OCI-LY1 (cell line): ENCODE results near the gene ARHGEF18.

Source experiments
- H2AFZ ChIP-seq: fragments of 200-600 bp; sonication (generic), shearing (Covaris generic); 2 replicates; pipeline ENCODE4 v1.6.0; 2014; ENCODE audit warnings: antibody characterized with exemption, mild to moderate bottlenecking, low read length
- H3F3A ChIP-seq: fragments of 200-600 bp; sonication (generic), shearing (Covaris generic); 2 replicates; pipeline ENCODE4 v1.6.0; 2014; ENCODE audit warnings: mild to moderate bottlenecking, antibody characterized with exemption, low read length, moderate library complexity; ENCODE audit not compliant: insufficient read depth
- H3K27ac ChIP-seq: fragments of 200-600 bp; sonication (generic); 2 replicates; pipeline ENCODE4 v1.5.1; 2014; ENCODE audit warnings: low read length, mixed run types, mild to moderate bottlenecking, low read depth; ENCODE audit not compliant: poor library complexity, severe bottlenecking
- H3K27me3 ChIP-seq: fragments of 200-600 bp; sonication (generic); 2 replicates; pipeline ENCODE4 v1.6.0; 2014; ENCODE audit warnings: antibody characterized with exemption, mild to moderate bottlenecking, low read length, moderate library complexity; ENCODE audit not compliant: insufficient read depth
- H3K36me3 ChIP-seq: fragments of 200-600 bp; sonication (generic); 2 replicates; pipeline ENCODE4 v1.6.1; 2014; ENCODE audit warnings: mild to moderate bottlenecking, antibody characterized with exemption, low read length, moderate library complexity, mixed read lengths; ENCODE audit not compliant: insufficient read depth
- H3K4me1 ChIP-seq: fragments of 200-600 bp; sonication (generic); 2 replicates; pipeline ENCODE4 v1.5.1; 2014; ENCODE audit warnings: mild to moderate bottlenecking, low read length, moderate library complexity; ENCODE audit not compliant: insufficient read depth, severe bottlenecking
- H3K4me2 ChIP-seq: fragments of 200-600 bp; sonication (generic), shearing (Covaris generic); 2 replicates; pipeline ENCODE4 v1.6.1; 2014; ENCODE audit warnings: low read length
- H3K4me3 ChIP-seq: fragments of 200-600 bp; sonication (generic); 2 replicates; pipeline ENCODE4 v1.5.1; 2014; ENCODE audit warnings: low read length, low read depth, mild to moderate bottlenecking, mixed read lengths; ENCODE audit not compliant: poor library complexity, severe bottlenecking
- H3K79me2 ChIP-seq: fragments of 200-600 bp; shearing (Covaris generic); 2 replicates; pipeline ENCODE4 v1.6.1; 2016; ENCODE audit warnings: mixed run types, low read length, mixed read lengths; ENCODE audit not compliant: insufficient read depth
- H3K9ac ChIP-seq: fragments of 200-600 bp; sonication (generic), shearing (Covaris generic); 2 replicates; pipeline ENCODE4 v1.6.1; 2014; ENCODE audit warnings: mild to moderate bottlenecking, low read length, mixed read lengths
- H3K9me2 ChIP-seq: fragments of 200-600 bp; sonication (generic), shearing (Covaris generic); 2 replicates; pipeline ENCODE4 v1.6.1; 2014; ENCODE audit warnings: low read depth, mild to moderate bottlenecking, low read length, mixed read lengths
- H3K9me3 ChIP-seq: fragments of 200-600 bp; shearing (Covaris generic); 2 replicates; pipeline ENCODE4 v1.6.1; 2014; ENCODE audit warnings: low read length, mixed read lengths
- H4K20me1 ChIP-seq: fragments of 200-600 bp; sonication (generic), shearing (Covaris generic); 2 replicates; pipeline ENCODE4 v1.6.0; 2016; ENCODE audit warnings: mild to moderate bottlenecking, low read length; ENCODE audit not compliant: insufficient read depth
- CTCF ChIP-seq: fragments of 200-600 bp; sonication (generic), shearing (Covaris generic); IDR thresholded peaks from 2 replicates; pipeline ENCODE4 v1.5.1; 2017; ENCODE audit warnings: mild to moderate bottlenecking, antibody characterized with exemption, low read length, moderate library complexity, mixed read lengths
- EZH2 ChIP-seq: fragments of 200-600 bp; sonication (generic), shearing (Covaris generic); IDR thresholded peaks from 2 replicates; pipeline ENCODE4 v1.8.0; 2017; ENCODE audit warnings: borderline replicate concordance, mixed run types, mild to moderate bottlenecking, antibody characterized with exemption, low read length, moderate library complexity, mixed read lengths

Gene ARHGEF18

GRCh38 chr19:7355151-7355820, 6.5 kb downstream of the ARHGEF18 start:
- Histone ChIP-seq H4K20me1 (no peaks in the 10 kb centered on the region), H3K79me2 (peaks cover 38% of the 10 kb centered on the region), H3K4me1 (peaks cover 12% of the 10 kb centered on the region), H3K4me2 (no peak overlapping the region), H3K9me3 (no peaks in the 10 kb centered on the region), H3K9ac (no peak overlapping the region), H3K27ac (no peak overlapping the region), H2AFZ (no peak overlapping the region), H3K27me3 (no peaks in the 10 kb centered on the region), H3K9me2 (no peaks in the 10 kb centered on the region), H3K4me3 (no peak overlapping the region), H3K36me3 (peaks cover 83% of the 10 kb centered on the region), H3F3A (no peaks in the 10 kb centered on the region)
- TF ChIP-seq CTCF (no peak), EZH2 (no peak)

GRCh38 chr19:7355871-7356270, 7.1 kb downstream of the ARHGEF18 start:
- Histone ChIP-seq H3K27me3 (no peaks in the 10 kb centered on the region), H3K4me3 (no peak overlapping the region), H3K4me2 (no peak overlapping the region), H4K20me1 (no peaks in the 10 kb centered on the region), H2AFZ (no peak overlapping the region), H3K79me2 (peaks cover 34% of the 10 kb centered on the region), H3K4me1 (peaks cover 7% of the 10 kb centered on the region), H3K36me3 (peaks cover 84% of the 10 kb centered on the region), H3K9ac (no peak overlapping the region), H3K9me3 (no peaks in the 10 kb centered on the region), H3K27ac (no peak overlapping the region), H3F3A (no peaks in the 10 kb centered on the region), H3K9me2 (no peaks in the 10 kb centered on the region)
- TF ChIP-seq EZH2, result no peak
- no peak for TF ChIP-seq CTCF

- H3K36me3 ChIP-seq, result peaks cover 82% of the 10 kb centered on the region
- no peaks in the 10 kb centered on the region for H4K20me1 ChIP-seq
- peaks cover 26% of the 10 kb centered on the region for H3K79me2 ChIP-seq
- H3K9ac ChIP-seq, result no peak overlapping the region
- no peak overlapping the region for H2AFZ ChIP-seq
- H3K27ac ChIP-seq, result no peak overlapping the region
- H3K9me3 ChIP-seq, result no peaks in the 10 kb centered on the region
- H3K4me3 ChIP-seq, result no peak overlapping the region
- no peaks in the 10 kb centered on the region for H3K27me3 ChIP-seq
- peaks cover 5% of the 10 kb centered on the region for H3K4me1 ChIP-seq
- no peaks in the 10 kb centered on the region for H3K9me2 ChIP-seq
- H3F3A ChIP-seq, result no peaks in the 10 kb centered on the region
- H3K4me2 ChIP-seq, result no peak overlapping the region
- TF ChIP-seq CTCF (no peak), EZH2 (no peak)
Observed at GRCh38 chr19:7356899-7357627, 8.3 kb downstream of the ARHGEF18 start.
